Endothelial cell of umbilical vein (primary cell): Measurements from ENCODE around the gene EOGT. TPM values are rescaled to one million over a fixed set of nuclear protein-coding genes. Genes with fewer than 3 reads are reported as not detected.

ENCODE experiments used
- BruUV-seq: library from RNA; stranded (reverse); fragments of 400-500 nt; replicated peaks from 2 replicates; lab custom pipeline; 2021; lab: Mats Ljungman, UMichigan
- CTCF ChIA-PET: fragments of 300-600, 350-600 bp; sonication (Branson Sonifier 250); formaldehyde crosslinking; loops from one replicate; lab custom pipeline; 2021; ENCODE audit warnings: antibody characterized with exemption, inconsistent platforms; lab: Charles Lee
- POLR2A ChIA-PET: fragments of 300-600, 350-600 bp; sonication (Branson Sonifier 250); formaldehyde crosslinking; loops from one replicate; lab custom pipeline; 2021; ENCODE audit warnings: antibody characterized with exemption, inconsistent platforms; lab: Charles Lee
- DNase-seq: peaks from one replicate; pipeline ENCODE4 v3.0.0-alpha.2; 2011; ENCODE audit warnings: low read depth, low spot score
- FAIRE-seq: peaks from 2 replicates; lab custom pipeline; 2011; peaks lifted over from hg19 to GRCh38; lab: Jason Lieb, UNC
- H2AFZ ChIP-seq: 2 replicates; pipeline ENCODE4 v1.6.0; 2012; ENCODE audit warnings: low read depth, low read length, control low read depth, inconsistent platforms
- H3K27ac ChIP-seq: 2 replicates; pipeline ENCODE4 v1.5.1; 2011; ENCODE audit warnings: low read depth, mild to moderate bottlenecking, control low read depth, low read length, moderate library complexity; ENCODE audit not compliant: insufficient read depth
- H3K27me3 ChIP-seq, 2 experiments: 2 replicates each; pipeline versions ENCODE4 v1.6.0 to v1.6.1; 2011; ENCODE audit warnings: low read length in 2 of 2, mixed read lengths in 1 of 2; ENCODE audit not compliant: control insufficient read depth in 2 of 2, insufficient read depth in 2 of 2
- H3K36me3 ChIP-seq, 2 experiments: 2 replicates in 1 of 2; 3 replicates in 1 of 2; pipeline ENCODE4 v1.5.1; 2011; ENCODE audit warnings: low read length in 2 of 2, mild to moderate bottlenecking in 1 of 2, moderate library complexity in 1 of 2; ENCODE audit not compliant: control insufficient read depth in 2 of 2, insufficient read depth in 2 of 2; ENCODE audit errors: extremely low read depth in 1 of 2
- H3K4me1 ChIP-seq: 3 replicates; pipeline ENCODE4 v1.5.1; 2011; ENCODE audit warnings: mild to moderate bottlenecking, low read length; ENCODE audit not compliant: control insufficient read depth, insufficient read depth; ENCODE audit errors: extremely low read depth
- H3K4me2 ChIP-seq: 2 replicates; pipeline ENCODE4 v1.6.1; 2011; ENCODE audit warnings: low read length, control low read depth, mixed read lengths; ENCODE audit not compliant: insufficient read depth
- H3K4me3 ChIP-seq, 3 experiments: fragments of 200-600 bp in 1 of 3; sonication (generic), shearing (Covaris generic) in 1 of 3; replicated peaks in 1 of 3; 2 replicates each; pipeline ENCODE4 v1.5.1; 2011 to 2016; ENCODE audit warnings: control low read depth in 3 of 3, low read length in 3 of 3, mild to moderate bottlenecking in 2 of 3, inconsistent platforms in 1 of 3, low read depth in 1 of 3, moderate library complexity in 1 of 3; ENCODE audit not compliant: insufficient read depth in 1 of 3
- H3K79me2 ChIP-seq: 2 replicates; pipeline ENCODE4 v1.6.0; 2012; ENCODE audit warnings: low read length, inconsistent platforms; ENCODE audit not compliant: control insufficient read depth, insufficient read depth
- H3K9ac ChIP-seq: replicated peaks from 2 replicates; pipeline ENCODE3; 2011; ENCODE audit warnings: low read length, control low read depth; ENCODE audit not compliant: insufficient read depth; ENCODE audit errors: extremely low read depth
- H3K9me1 ChIP-seq: replicated peaks from 3 replicates; pipeline ENCODE4 v1.6.0; 2011; ENCODE audit warnings: mild to moderate bottlenecking, low read length; ENCODE audit not compliant: control insufficient read depth, insufficient read depth; ENCODE audit errors: extremely low read depth
- H3K9me3 ChIP-seq: replicated peaks from 2 replicates; pipeline ENCODE4 v1.5.1; 2012; ENCODE audit warnings: low read length, inconsistent platforms; ENCODE audit not compliant: control insufficient read depth, insufficient read depth
- H4K20me1 ChIP-seq: replicated peaks from 2 replicates; pipeline ENCODE3; 2011; ENCODE audit warnings: mild to moderate bottlenecking, low read length; ENCODE audit not compliant: control insufficient read depth, insufficient read depth; ENCODE audit errors: extremely low read depth
- CTCF ChIP-seq, 2 donors: IDR thresholded peaks; 1 replicate in 1 of 2; 2 replicates in 1 of 2; pipeline ENCODE4 v1.5.1; 2011; ENCODE audit warnings: low read length in 2 of 2, mild to moderate bottlenecking in 2 of 2, moderate library complexity in 2 of 2, control low read depth in 1 of 2, inconsistent platforms in 1 of 2, low read depth in 1 of 2; ENCODE audit not compliant: insufficient read depth in 1 of 2; ENCODE audit errors: extremely low read depth in 1 of 2
- EZH2 ChIP-seq: IDR thresholded peaks from 2 replicates; pipeline ENCODE4 v1.6.1; 2012; ENCODE audit warnings: borderline replicate concordance, low read depth, mild to moderate bottlenecking, moderate library complexity, low read length, inconsistent platforms; ENCODE audit not compliant: severe bottlenecking
- GATA2 ChIP-seq: IDR thresholded peaks from 2 replicates; pipeline ENCODE4 v1.7.0; 2011; ENCODE audit warnings: low read depth, mild to moderate bottlenecking, moderate library complexity, mixed read lengths, low read length; ENCODE audit not compliant: insufficient read length, insufficient read depth
- MYC ChIP-seq: IDR thresholded peaks from one replicate; pipeline ENCODE4 v1.6.1; 2011; ENCODE audit warnings: mild to moderate bottlenecking, low read depth, low read length
- dilution Hi-C: fragments of 300-500 bp; cut with MboI; formaldehyde crosslinking; loops from one replicate; pipeline ENCODE4 v1.15.0; 2019; ENCODE audit warnings: low sequenced_read_pairs; ENCODE audit not compliant: extremely low pct_ligation_motif_present
- intact Hi-C: fragments of 100-400 bp; cut with micrococcal nuclease; formaldehyde crosslinking; loops from one replicate; pipeline ENCODE4 v1.10.0; 2022
- polyA plus RNA-seq, 4 experiments: library from polyadenylated mRNA; depleted of rRNA in 3 of 4; stranded (reverse) in 3 of 4; unstranded in 1 of 4; fragments of >200 nt; gene quantifications; 2 replicates each; pipeline versions ENCODE4 v1.2.1 to v1.2.3, GENCODE V29; 2011 to 2012; ENCODE audit warnings: missing spikeins in 1 of 4
- total RNA-seq: library from RNA; stranded (reverse); gene quantifications from 2 replicates; pipeline ENCODE4 v1.2.3, GENCODE V29; 2021
- TF ChIP-seq, protein P1 (sequence below): IDR thresholded peaks from 2 replicates; pipeline ENCODE4 v1.6.1; 2011; ENCODE audit not compliant: insufficient read depth, insufficient read length

The EOGT gene
- total and polyA plus RNA-seq, 2 donors (not counting 3 experiments of a cell fraction or from before 2014, with no cell fraction given) = 35.6 to 99.4 TPM

DNA sequence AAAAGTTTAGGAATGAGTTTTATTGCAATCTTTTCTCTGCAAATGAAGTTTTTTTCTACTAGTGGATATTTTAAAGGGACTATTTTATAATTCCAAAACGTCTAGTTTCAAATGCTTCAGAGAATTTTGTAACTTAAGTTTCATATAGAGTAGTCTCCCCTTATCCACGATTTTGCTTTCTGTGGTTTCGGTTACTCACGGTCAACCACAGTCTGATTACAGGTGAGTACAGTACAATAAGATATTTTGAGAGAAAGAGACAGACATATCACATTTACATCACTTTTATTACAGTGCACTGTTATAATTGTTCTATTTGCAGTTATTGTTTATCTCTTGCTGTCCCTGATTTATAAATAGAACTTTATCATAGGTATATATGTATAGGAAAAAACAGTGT lies 7.4 kb upstream of the EOGT start:
- BruUV-seq = no TSS peak
- CTCF ChIA-PET = interaction anchor here (1.6 to 2.7 kb wide), 3 partner anchors 11 to 24 kb away, joined by 4 to 8 read pairs (median 6); no protein-coding TSS in a partner anchor
- Histone ChIP-seq H2AFZ (no peak overlapping the region), H3K4me2 (no peak overlapping the region), H3K36me3 (peaks cover 5 to 17% of the 10 kb centered on the region in 2 experiments), H3K27ac (no peak overlapping the region), H3K4me1 (peaks cover 5% of the 10 kb centered on the region), H3K4me3 (no peak overlapping the region), H3K27me3 (no peaks in the 10 kb centered on the region), H3K79me2 (no peaks in the 10 kb centered on the region), H3K9ac (no peak overlapping the region), H3K9me1 (no peaks in the 10 kb centered on the region), H3K9me3 (no peaks in the 10 kb centered on the region), H4K20me1 (no peaks in the 10 kb centered on the region)
- dilution Hi-C loops = no loop called here
- TF ChIP-seq, protein P1, sequence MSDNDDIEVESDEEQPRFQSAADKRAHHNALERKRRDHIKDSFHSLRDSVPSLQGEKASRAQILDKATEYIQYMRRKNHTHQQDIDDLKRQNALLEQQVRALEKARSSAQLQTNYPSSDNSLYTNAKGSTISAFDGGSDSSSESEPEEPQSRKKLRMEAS = no peak
- TF ChIP-seq CTCF (IDR thresholded peaks at IDR 0.05; ENCODE audit: extremely low read depth in 1 of 2, insufficient read depth in 1 of 2, low read depth in 1 of 2, low read length in 2 of 2) = no peak
- TF ChIP-seq EZH2 = no peak
- TF ChIP-seq GATA2 = no peak
- no peak for TF ChIP-seq MYC
- intact Hi-C loops = no loop called here
- no peak for DNase-seq
- POLR2A ChIA-PET = no interaction called here
- no peak for FAIRE-seq

- CTCF ChIA-PET = interaction anchor here (1.6 to 2.7 kb wide), 3 partner anchors 11 to 24 kb away, joined by 4 to 8 read pairs (median 6); no protein-coding TSS in a partner anchor
- BruUV-seq = no TSS peak
- peaks cover 5% of the 10 kb centered on the region for H3K4me1 ChIP-seq
- peaks cover 5 to 13% of the 10 kb centered on the region in 2 experiments for H3K36me3 ChIP-seq
- no peaks in the 10 kb centered on the region for H3K79me2 ChIP-seq
- no peak for FAIRE-seq
- H3K9ac ChIP-seq = no peak overlapping the region
- TF ChIP-seq CTCF (IDR thresholded peaks at IDR 0.05; ENCODE audit: extremely low read depth in 1 of 2, insufficient read depth in 1 of 2, low read depth in 1 of 2, low read length in 2 of 2) = peak in 1 of 2 donors; percentile 14
- no peak for TF ChIP-seq EZH2
- POLR2A ChIA-PET = no interaction called here
- DNase-seq = no peak
- dilution Hi-C loops = no loop called here
- H3K4me2 ChIP-seq = no peak overlapping the region
- H3K9me3 ChIP-seq = no peaks in the 10 kb centered on the region
- no peak overlapping the region for H3K27ac ChIP-seq
- H4K20me1 ChIP-seq = no peaks in the 10 kb centered on the region
- no peak overlapping the region for H3K4me3 ChIP-seq
- H2AFZ ChIP-seq = no peak overlapping the region
- intact Hi-C loops = no loop called here
- H3K27me3 ChIP-seq = no peaks in the 10 kb centered on the region
- H3K9me1 ChIP-seq = no peaks in the 10 kb centered on the region
Observed at GRCh38 chr3:69020424-69020823, 6.9 kb upstream of the EOGT start.
